ENCODE results near the gene FXYD6. TPM values are rescaled to one million over a fixed set of nuclear protein-coding genes. Genes with fewer than 3 reads are reported as not detected.

The FXYD6 gene
- total and polyA plus RNA-seq, 9 of the 15 experiments (the other 6 are each of a cell fraction or from before 2014, with no cell fraction given), result 0.07 to 0.35 TPM; not detected in 7

GRCh38 chr11:117809236-117810055 lies 67.0 kb downstream of the FXYD6 start (continued):
- TF ChIP-seq, protein P1, sequence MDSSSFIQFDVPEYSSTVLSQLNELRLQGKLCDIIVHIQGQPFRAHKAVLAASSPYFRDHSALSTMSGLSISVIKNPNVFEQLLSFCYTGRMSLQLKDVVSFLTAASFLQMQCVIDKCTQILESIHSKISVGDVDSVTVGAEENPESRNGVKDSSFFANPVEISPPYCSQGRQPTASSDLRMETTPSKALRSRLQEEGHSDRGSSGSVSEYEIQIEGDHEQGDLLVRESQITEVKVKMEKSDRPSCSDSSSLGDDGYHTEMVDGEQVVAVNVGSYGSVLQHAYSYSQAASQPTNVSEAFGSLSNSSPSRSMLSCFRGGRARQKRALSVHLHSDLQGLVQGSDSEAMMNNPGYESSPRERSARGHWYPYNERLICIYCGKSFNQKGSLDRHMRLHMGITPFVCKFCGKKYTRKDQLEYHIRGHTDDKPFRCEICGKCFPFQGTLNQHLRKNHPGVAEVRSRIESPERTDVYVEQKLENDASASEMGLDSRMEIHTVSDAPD (CRISPR knock-in tag; IDR thresholded peaks at IDR 0.05), result no peak
- TF ChIP-seq FOXM1 (IDR thresholded peaks at IDR 0.05; ENCODE audit: low read depth) (no peak), FOXM1 (CRISPR knock-in tag; IDR thresholded peaks at IDR 0.05; ENCODE audit: low read depth) (no peak), REST (IDR thresholded peaks at IDR 0.05; ENCODE audit: borderline replicate concordance) (peak; percentile 53; the same call in 1 of the 2 replicates), REST (CRISPR knock-in tag; IDR thresholded peaks at IDR 0.05; ENCODE audit: low read depth) (no peak), HDAC8 (tag; IDR thresholded peaks at IDR 0.05) (no peak), SNIP1 (IDR thresholded peaks at IDR 0.05; ENCODE audit: low read depth) (0 out of 2 replicates have a peak, but pooled peaks have one; percentile 41), FOXP1 (CRISPR knock-in tag; IDR thresholded peaks at IDR 0.05) (no peak), AFF1 (IDR thresholded peaks at IDR 0.05; ENCODE audit: low read depth in 1 of 2, partially characterized antibody in 2 of 2) (no peak), BRF1 (IDR thresholded peaks at IDR 0.05; ENCODE audit: borderline replicate concordance, extremely low read depth, insufficient read length) (no peak), MTA2 (IDR thresholded peaks at IDR 0.05; ENCODE audit: low read depth) (peak; percentile 38; the same call in 1 of the 2 replicates), FUS (optimal IDR thresholded peaks at IDR 0.05; ENCODE audit: low read depth, low read length) (no peak), RUNX1 (IDR thresholded peaks at IDR 0.05; ENCODE audit: low read depth) (no peak), RAD21 (CRISPR knock-in tag; conservative IDR thresholded peaks at IDR 0.05 in 1 of 2, IDR thresholded peaks at IDR 0.05 in 1 of 2) (peak; percentile 63 to 68)

Data from K562 (cell line).